Measurements from ENCODE around the gene C11orf97. TPM values are rescaled to one million over a fixed set of nuclear protein-coding genes. Genes with fewer than 3 reads are reported as not detected.
"Not testable (repeated sequence)": the region's sequence is repeated elsewhere in the genome, so short reads cannot be mapped to it uniquely, and the experiment has no call there.

C11orf97 gene
- total and polyA plus RNA-seq, 2 donors (not counting 1 experiment from before 2014, with no cell fraction given), result not detected

GRCh38 chr11:94550513-94550912, 38.3 kb downstream of the C11orf97 start:
- ChIA-PET CTCF (no interaction called here), POLR2A (no interaction called here)
- no peaks in the 10 kb centered on the region for H3K9me3 Mint-ChIP-seq (ENCODE audit: insufficient read depth)
- DNase-seq (no peak), ATAC-seq (ENCODE audit: low read depth) (no peak)
- WGBS (ENCODE audit: insufficient coverage), result 17% methylated on average over 2 of the region's 4 CpGs
- Histone ChIP-seq H3K4me2 (replicated peaks; ENCODE audit: low read depth, low read length, poor library complexity, severe bottlenecking) (no peak overlapping the region), H3K9me3 (ENCODE audit: control extremely low read depth in 1 of 3, control insufficient read depth in 2 of 3, insufficient read depth in 1 of 3, low read length in 2 of 3) (no peaks in the 10 kb centered on the region), H3K79me2 (ENCODE audit: control insufficient read depth, insufficient read depth, low read length) (no peaks in the 10 kb centered on the region), H3K27ac (ENCODE audit: low read length in 2 of 2) (no peak overlapping the region), H3K36me3 (replicated peaks in 1 of 2; ENCODE audit: control extremely low read depth in 1 of 2, control insufficient read depth in 1 of 2, extremely low read depth in 1 of 2, insufficient read depth in 2 of 2, low read length in 1 of 2) (no peaks in the 10 kb centered on the region), H3K9ac (ENCODE audit: low read length) (no peak overlapping the region), H2AFZ (ENCODE audit: insufficient read depth, low read depth, low read length, poor library complexity, severe bottlenecking) (no peak overlapping the region), H4K20me1 (ENCODE audit: control insufficient read depth, insufficient read depth, low read length, poor library complexity, severe bottlenecking) (no peaks in the 10 kb centered on the region), H3K4me3 (ENCODE audit: control extremely low read depth in 1 of 5, extremely low read depth in 1 of 5, insufficient read depth in 1 of 5, low read depth in 2 of 5, low read length in 4 of 5) (no peak overlapping the region), H3K27me3 (replicated peaks in 1 of 4; ENCODE audit: control extremely low read depth in 1 of 4, control insufficient read depth in 3 of 4, insufficient read depth in 4 of 4, low read length in 3 of 4) (no peaks in the 10 kb centered on the region), H3K4me1 (ENCODE audit: control insufficient read depth in 2 of 2, insufficient read depth in 2 of 2, low read length in 2 of 2) (no peaks in the 10 kb centered on the region)
- H3K4me1 Mint-ChIP-seq, result peaks cover 7% of the 10 kb centered on the region
- H3K27ac Mint-ChIP-seq, result no peak overlapping the region
- intact Hi-C loops (cut with micrococcal nuclease), result no loop called here
- TF ChIP-seq CTCF (IDR thresholded peaks at IDR 0.05) (no peak), EZH2 (IDR thresholded peaks at IDR 0.05; ENCODE audit: borderline replicate concordance, insufficient read depth, low read depth, low read length, poor library complexity, severe bottlenecking) (no peak)
- H3K27me3 Mint-ChIP-seq, result no peaks in the 10 kb centered on the region
- H3K4me3 Mint-ChIP-seq, result no peak overlapping the region

DNA sequence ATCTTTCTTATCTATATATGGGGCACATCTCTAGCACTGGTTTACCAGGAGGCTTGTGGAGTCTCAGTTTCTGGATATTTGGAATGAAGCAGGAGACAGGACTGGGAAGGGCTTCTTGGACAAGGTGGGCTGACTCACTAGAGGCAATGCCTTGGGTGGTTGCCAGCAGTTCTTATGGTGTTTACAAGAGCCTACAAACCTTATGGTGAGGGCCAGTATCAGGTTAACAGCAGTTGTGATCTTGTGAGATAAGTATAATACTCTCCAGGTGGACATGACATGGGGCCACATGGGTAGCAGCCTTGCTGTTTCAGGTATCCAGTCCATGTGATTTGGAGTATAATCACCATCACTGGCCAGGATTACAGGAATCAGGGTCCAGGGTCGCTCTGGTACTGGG, 41.7 kb downstream of the C11orf97 start:
- no peak overlapping the region for H3K27ac Mint-ChIP-seq
- no peak overlapping the region for H3K4me3 ChIP-seq (ENCODE audit: control extremely low read depth in 1 of 5, extremely low read depth in 1 of 5, insufficient read depth in 1 of 5, low read depth in 2 of 5, low read length in 4 of 5)
- intact Hi-C loops (cut with micrococcal nuclease), result no loop called here
- H3K9me3 ChIP-seq (ENCODE audit: control extremely low read depth in 1 of 3, control insufficient read depth in 2 of 3, insufficient read depth in 1 of 3, low read length in 2 of 3), result no peaks in the 10 kb centered on the region
- ATAC-seq (ENCODE audit: low read depth) (no peak), DNase-seq (no peak)
- POLR2A ChIA-PET, result no interaction called here
- peaks cover 3% of the 10 kb centered on the region for H3K4me1 Mint-ChIP-seq
- no peak overlapping the region for H3K4me2 ChIP-seq (replicated peaks; ENCODE audit: low read depth, low read length, poor library complexity, severe bottlenecking)
- peaks cover 3% of the 10 kb centered on the region for H3K27me3 Mint-ChIP-seq
- TF ChIP-seq EZH2 (IDR thresholded peaks at IDR 0.05; ENCODE audit: borderline replicate concordance, insufficient read depth, low read depth, low read length, poor library complexity, severe bottlenecking) (no peak), CTCF (IDR thresholded peaks at IDR 0.05) (no peak)
- no peaks in the 10 kb centered on the region for H3K79me2 ChIP-seq (ENCODE audit: control insufficient read depth, insufficient read depth, low read length)
- no peak overlapping the region for H3K27ac ChIP-seq (ENCODE audit: low read length in 2 of 2)
- H3K9me3 Mint-ChIP-seq (ENCODE audit: insufficient read depth), result no peaks in the 10 kb centered on the region
- H4K20me1 ChIP-seq (ENCODE audit: control insufficient read depth, insufficient read depth, low read length, poor library complexity, severe bottlenecking), result no peaks in the 10 kb centered on the region
- H3K27me3 ChIP-seq (replicated peaks in 1 of 4; ENCODE audit: control extremely low read depth in 1 of 4, control insufficient read depth in 3 of 4, insufficient read depth in 4 of 4, low read length in 3 of 4), result no peaks in the 10 kb centered on the region
- no peak overlapping the region for H3K4me3 Mint-ChIP-seq
- WGBS (ENCODE audit: insufficient coverage), result 0% methylated on average over 1 of the region's 1 CpG
- H2AFZ ChIP-seq (ENCODE audit: insufficient read depth, low read depth, low read length, poor library complexity, severe bottlenecking), result no peak overlapping the region
- H3K4me1 ChIP-seq (ENCODE audit: control insufficient read depth in 2 of 2, insufficient read depth in 2 of 2, low read length in 2 of 2), result peaks cover 0 to 5% of the 10 kb centered on the region in 2 donors
- H3K9ac ChIP-seq (ENCODE audit: low read length), result no peak overlapping the region
- CTCF ChIA-PET, result no interaction called here
- H3K36me3 ChIP-seq (replicated peaks in 1 of 2; ENCODE audit: control extremely low read depth in 1 of 2, control insufficient read depth in 1 of 2, extremely low read depth in 1 of 2, insufficient read depth in 2 of 2, low read length in 1 of 2), result no peaks in the 10 kb centered on the region

DNA sequence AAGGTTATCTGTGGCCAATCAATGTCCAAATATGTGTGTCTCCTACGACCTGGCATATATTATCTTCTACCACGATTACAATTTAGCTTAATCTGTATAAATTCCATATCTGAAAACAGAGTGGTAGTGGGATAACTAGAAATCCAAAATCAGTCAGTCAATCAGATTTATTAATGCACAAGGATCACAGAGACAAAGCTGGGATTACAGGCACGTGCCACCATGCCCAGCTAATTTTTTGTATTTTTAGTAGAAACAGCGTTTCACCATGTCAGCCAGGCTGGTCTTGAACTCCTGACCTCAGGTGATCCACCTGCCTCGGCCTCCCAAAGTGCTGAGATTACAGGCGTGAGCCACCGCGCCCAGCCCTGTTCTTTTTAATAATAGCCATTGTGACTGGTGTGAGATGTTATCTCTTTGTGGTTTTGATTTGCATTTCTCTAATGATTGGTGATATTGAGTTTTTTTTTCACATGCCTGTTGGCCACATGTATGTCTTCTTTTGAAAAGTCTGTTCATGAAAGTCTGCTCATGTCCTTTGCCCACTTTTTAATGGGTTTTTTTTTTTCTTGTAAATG, 43.6 kb downstream of the C11orf97 start:
- H3K4me1 ChIP-seq (ENCODE audit: control insufficient read depth in 2 of 2, insufficient read depth in 2 of 2, low read length in 2 of 2); H4K20me1 ChIP-seq (ENCODE audit: control insufficient read depth, insufficient read depth, low read length, poor library complexity, severe bottlenecking); intact Hi-C loops (cut with micrococcal nuclease); H3K4me1 Mint-ChIP-seq; H3K36me3 ChIP-seq (replicated peaks in 1 of 2; ENCODE audit: control extremely low read depth in 1 of 2, control insufficient read depth in 1 of 2, extremely low read depth in 1 of 2, insufficient read depth in 2 of 2, low read length in 1 of 2); H3K27me3 ChIP-seq (replicated peaks in 1 of 4; ENCODE audit: control extremely low read depth in 1 of 4, control insufficient read depth in 3 of 4, insufficient read depth in 4 of 4, low read length in 3 of 4); H3K4me3 ChIP-seq (ENCODE audit: control extremely low read depth in 1 of 5, extremely low read depth in 1 of 5, insufficient read depth in 1 of 5, low read depth in 2 of 5, low read length in 4 of 5); H3K79me2 ChIP-seq (ENCODE audit: control insufficient read depth, insufficient read depth, low read length); H3K27me3 Mint-ChIP-seq; ATAC-seq (ENCODE audit: low read depth); H3K4me2 ChIP-seq (replicated peaks; ENCODE audit: low read depth, low read length, poor library complexity, severe bottlenecking); H2AFZ ChIP-seq (ENCODE audit: insufficient read depth, low read depth, low read length, poor library complexity, severe bottlenecking); H3K27ac ChIP-seq (ENCODE audit: low read length in 2 of 2); H3K4me3 Mint-ChIP-seq; H3K9ac ChIP-seq (ENCODE audit: low read length); H3K9me3 Mint-ChIP-seq (ENCODE audit: insufficient read depth); DNase-seq; H3K27ac Mint-ChIP-seq; H3K9me3 ChIP-seq (ENCODE audit: control extremely low read depth in 1 of 3, control insufficient read depth in 2 of 3, insufficient read depth in 1 of 3, low read length in 2 of 3): not testable (repeated sequence)
- WGBS (ENCODE audit: insufficient coverage), result 89% methylated on average over 4 of the region's 8 CpGs
- ChIA-PET CTCF (interaction anchor here (0.7 to 1.2 kb wide), 2 partner anchors 33 to 562 kb away, joined by 3 to 4 read pairs; no protein-coding TSS in a partner anchor), POLR2A (interaction anchor here (0.7 kb wide), 1 partner anchor 1066 kb away, joined by 5 read pairs; no protein-coding TSS in a partner anchor)
